Neural progenitor cell (in vitro differentiated cells): ENCODE measurements around the gene LMBR1. TPM values are rescaled to one million over a fixed set of nuclear protein-coding genes. Genes with fewer than 3 reads are reported as not detected.
"Not testable (repeated sequence)": the region's sequence is repeated elsewhere in the genome, so short reads cannot be mapped to it uniquely, and the experiment has no call there.

Experiments used
- DNase-seq: peaks from one replicate; pipeline ENCODE4 v3.0.0-alpha.2; 2016; ENCODE audit warnings: low spot score
- H2AFZ ChIP-seq: fragments of 200-600 bp; sonication (generic); replicated peaks from 2 replicates; pipeline ENCODE4 v1.6.1; 2016; ENCODE audit warnings: antibody characterized with exemption
- H3F3A ChIP-seq: fragments of 200-600 bp; sonication (generic); 2 replicates; pipeline ENCODE4 v1.6.1; 2016; ENCODE audit warnings: antibody characterized with exemption, low read depth
- H3K27ac ChIP-seq: fragments of 200-600 bp; sonication (generic); 2 replicates; pipeline ENCODE4 v1.5.1; 2016; ENCODE audit warnings: mild to moderate bottlenecking
- H3K27me3 ChIP-seq: fragments of 200-600 bp; sonication (generic); 2 replicates; pipeline ENCODE4 v1.6.1; 2016; ENCODE audit warnings: mild to moderate bottlenecking, moderate library complexity
- H3K36me3 ChIP-seq: fragments of 200-600 bp; sonication (generic); 2 replicates; pipeline ENCODE4 v1.5.1; 2016
- H3K4me1 ChIP-seq: fragments of 200-600 bp; sonication (generic); 2 replicates; pipeline ENCODE4 v1.6.1; 2016; ENCODE audit warnings: mixed run types
- H3K4me2 ChIP-seq: fragments of 200-600 bp; sonication (generic); 2 replicates; pipeline ENCODE4 v1.6.1; 2016
- H3K4me3 ChIP-seq: fragments of 200-600 bp; sonication (generic); 2 replicates; pipeline ENCODE4 v1.5.1; 2016
- H3K79me2 ChIP-seq: fragments of 200-600 bp; sonication (generic); 2 replicates; pipeline ENCODE4 v1.6.1; 2016; ENCODE audit warnings: low read depth
- H3K9ac ChIP-seq: fragments of 200-600 bp; sonication (generic); 2 replicates; pipeline ENCODE4 v1.6.1; 2016
- H3K9me3 ChIP-seq: fragments of 200-600 bp; sonication (generic); 2 replicates; pipeline ENCODE4 v1.5.1; 2016; ENCODE audit warnings: low read depth
- H4K20me1 ChIP-seq: fragments of 200-600 bp; sonication (generic); 2 replicates; pipeline ENCODE4 v1.6.1; 2016; ENCODE audit warnings: low read depth
- H3K27ac Mint-ChIP-seq: 3 replicates; pipeline ENCODE4 v1.8.0; 2021; ENCODE audit warnings: mixed read lengths
- H3K27me3 Mint-ChIP-seq: 2 replicates; pipeline ENCODE4 v1.8.0; 2022; ENCODE audit warnings: low read depth, mild to moderate bottlenecking, inconsistent platforms, moderate library complexity, mixed read lengths; ENCODE audit not compliant: insufficient read depth
- H3K36me3 Mint-ChIP-seq: 3 replicates; pipeline ENCODE4 v1.8.0; 2021; ENCODE audit warnings: mixed read lengths
- H3K4me1 Mint-ChIP-seq: 3 replicates; pipeline ENCODE4 v1.8.0; 2021; ENCODE audit warnings: mixed read lengths
- H3K4me3 Mint-ChIP-seq: 3 replicates; pipeline ENCODE4 v1.8.0; 2021; ENCODE audit warnings: mild to moderate bottlenecking, moderate library complexity, mixed read lengths
- H3K9me3 Mint-ChIP-seq: 3 replicates; pipeline ENCODE4 v1.8.0; 2020; ENCODE audit warnings: mixed read lengths
- EZH2 ChIP-seq: fragments of 200-600 bp; sonication (generic); IDR thresholded peaks from 2 replicates; pipeline ENCODE4 v1.6.1; 2017; ENCODE audit warnings: antibody characterized with exemption, mild to moderate bottlenecking, moderate library complexity
- EZH2phosphoT487 ChIP-seq: fragments of 200-600 bp; sonication (generic); IDR thresholded peaks from 2 replicates; pipeline ENCODE4 v1.6.1; 2017; ENCODE audit warnings: antibody characterized with exemption
- total RNA-seq: library from RNA; depleted of rRNA; stranded (reverse); fragments of >200 nt; gene quantifications from 2 replicates; pipeline ENCODE4 v1.2.3, GENCODE V29; 2015; ENCODE audit warnings: low replicate concordance
- TF ChIP-seq, protein P1 (sequence below): fragments of 200-600 bp; sonication (generic); IDR thresholded peaks from 2 replicates; pipeline ENCODE4 v1.5.1; 2017; ENCODE audit warnings: antibody characterized with exemption, mild to moderate bottlenecking

The LMBR1 gene
- total RNA-seq, 1 donor from 2014 or later: 58.1 TPM

DNA sequence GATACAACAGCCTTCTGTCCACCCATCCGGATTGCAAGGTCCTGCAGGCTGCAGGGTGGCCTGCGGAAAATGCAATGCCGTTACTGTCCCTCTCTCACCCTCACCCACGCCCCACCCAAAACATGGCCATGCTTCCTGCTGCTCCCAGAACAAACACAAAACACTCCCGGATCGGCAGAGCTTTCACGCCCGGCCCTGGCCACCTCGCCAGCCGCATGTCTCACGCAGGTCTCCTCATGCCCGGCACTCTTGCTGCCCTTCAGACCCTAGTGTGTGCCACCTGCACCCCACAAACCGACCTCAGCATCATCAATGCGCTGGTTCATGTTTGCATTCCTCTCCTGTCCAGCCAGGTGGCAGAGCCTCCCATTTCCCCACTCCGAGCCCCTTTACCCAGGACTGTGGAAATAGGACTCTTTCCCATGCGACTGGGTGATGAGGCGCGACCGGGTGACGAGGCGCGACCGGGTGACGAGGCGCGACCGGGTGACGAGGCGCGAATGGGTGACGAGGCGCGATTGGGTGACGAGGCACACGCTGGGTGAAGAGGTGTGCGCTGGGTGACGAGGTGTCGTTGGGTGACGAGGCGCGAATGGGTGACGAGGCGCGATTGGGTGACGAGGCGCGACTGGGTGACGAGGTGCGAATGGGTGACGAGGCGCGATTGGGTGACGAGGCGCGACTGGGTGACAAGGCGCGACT, 47.6 kb upstream of the LMBR1 start:
- H3K9me3 Mint-ChIP-seq: peaks cover 17% of the 10 kb centered on the region
- Histone ChIP-seq H3K4me3 (no peak overlapping the region), H3F3A (no peaks in the 10 kb centered on the region), H3K36me3 (no peaks in the 10 kb centered on the region), H3K9me3 (no peaks in the 10 kb centered on the region), H3K4me2 (no peak overlapping the region), H2AFZ (no peak overlapping the region), H3K79me2 (no peaks in the 10 kb centered on the region), H3K27ac (no peak overlapping the region), H4K20me1 (no peaks in the 10 kb centered on the region), H3K27me3 (no peaks in the 10 kb centered on the region), H3K9ac (no peak overlapping the region), H3K4me1 (no peaks in the 10 kb centered on the region)
- peaks cover 2% of the 10 kb centered on the region for H3K4me1 Mint-ChIP-seq
- TF ChIP-seq EZH2phosphoT487 (no peak), EZH2 (no peak)
- TF ChIP-seq, protein P1, sequence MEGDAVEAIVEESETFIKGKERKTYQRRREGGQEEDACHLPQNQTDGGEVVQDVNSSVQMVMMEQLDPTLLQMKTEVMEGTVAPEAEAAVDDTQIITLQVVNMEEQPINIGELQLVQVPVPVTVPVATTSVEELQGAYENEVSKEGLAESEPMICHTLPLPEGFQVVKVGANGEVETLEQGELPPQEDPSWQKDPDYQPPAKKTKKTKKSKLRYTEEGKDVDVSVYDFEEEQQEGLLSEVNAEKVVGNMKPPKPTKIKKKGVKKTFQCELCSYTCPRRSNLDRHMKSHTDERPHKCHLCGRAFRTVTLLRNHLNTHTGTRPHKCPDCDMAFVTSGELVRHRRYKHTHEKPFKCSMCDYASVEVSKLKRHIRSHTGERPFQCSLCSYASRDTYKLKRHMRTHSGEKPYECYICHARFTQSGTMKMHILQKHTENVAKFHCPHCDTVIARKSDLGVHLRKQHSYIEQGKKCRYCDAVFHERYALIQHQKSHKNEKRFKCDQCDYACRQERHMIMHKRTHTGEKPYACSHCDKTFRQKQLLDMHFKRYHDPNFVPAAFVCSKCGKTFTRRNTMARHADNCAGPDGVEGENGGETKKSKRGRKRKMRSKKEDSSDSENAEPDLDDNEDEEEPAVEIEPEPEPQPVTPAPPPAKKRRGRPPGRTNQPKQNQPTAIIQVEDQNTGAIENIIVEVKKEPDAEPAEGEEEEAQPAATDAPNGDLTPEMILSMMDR: no peak
- no peak overlapping the region for H3K27ac Mint-ChIP-seq
- DNase-seq: no peak
- peaks cover 12% of the 10 kb centered on the region for H3K27me3 Mint-ChIP-seq
- H3K36me3 Mint-ChIP-seq: no peaks in the 10 kb centered on the region
- H3K4me3 Mint-ChIP-seq: no peak overlapping the region

DNA sequence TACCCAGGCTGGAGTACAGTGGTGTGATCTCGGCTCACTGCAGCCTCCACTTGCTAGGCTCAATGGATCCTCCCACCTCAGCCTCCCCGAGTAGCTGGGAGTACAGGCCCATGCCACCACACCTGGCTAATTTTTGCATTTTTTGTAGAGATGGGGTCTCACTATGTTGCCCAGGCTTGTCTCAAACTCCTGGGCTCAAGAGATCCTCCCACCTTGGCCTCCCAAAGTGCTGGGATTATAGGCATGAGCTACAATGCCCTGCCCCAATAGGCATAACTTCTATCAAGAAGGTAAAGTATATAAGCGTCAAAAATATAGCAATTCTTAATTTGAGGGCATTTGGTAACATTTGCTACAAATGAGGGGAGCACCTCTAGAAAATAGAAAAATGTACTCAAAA, 43.8 kb upstream of the LMBR1 start:
- H3K27me3 ChIP-seq, H3F3A ChIP-seq, H3K9ac ChIP-seq, H3K4me2 ChIP-seq, H4K20me1 ChIP-seq, H3K4me1 Mint-ChIP-seq, H3K9me3 ChIP-seq, H3K27me3 Mint-ChIP-seq, H3K36me3 Mint-ChIP-seq, H3K4me1 ChIP-seq, H3K79me2 ChIP-seq, H3K27ac Mint-ChIP-seq, H2AFZ ChIP-seq, H3K36me3 ChIP-seq, H3K27ac ChIP-seq, H3K4me3 ChIP-seq, H3K4me3 Mint-ChIP-seq, DNase-seq: not testable (repeated sequence)
- H3K9me3 Mint-ChIP-seq: peaks cover 15% of the 10 kb centered on the region

DNA sequence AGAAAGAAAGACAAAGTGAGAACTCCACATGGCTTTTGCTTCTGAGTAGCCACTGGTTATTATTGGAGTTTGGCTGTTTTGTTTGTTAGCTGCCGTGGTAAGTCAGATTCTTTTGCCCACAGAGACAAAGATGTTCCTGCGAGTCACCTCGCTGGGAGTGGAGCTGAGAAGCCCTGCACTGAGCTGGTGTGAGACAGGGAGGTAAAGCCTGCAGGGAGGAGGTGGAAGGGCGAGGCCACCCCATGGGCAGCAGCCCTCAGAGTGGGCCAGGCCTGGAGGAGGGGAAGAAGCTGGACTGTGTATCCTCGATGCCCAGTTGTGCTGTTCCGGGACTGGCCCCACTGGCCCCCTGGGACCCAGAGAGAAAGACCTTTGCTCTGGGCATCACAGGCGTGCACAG, 42.3 kb upstream of the LMBR1 start:
- Histone ChIP-seq H3K9ac (no peak overlapping the region), H3K4me1 (no peaks in the 10 kb centered on the region), H3K4me2 (no peak overlapping the region), H3K79me2 (no peaks in the 10 kb centered on the region), H3K4me3 (no peak overlapping the region), H3K36me3 (no peaks in the 10 kb centered on the region), H3K27ac (no peak overlapping the region), H2AFZ (no peak overlapping the region), H3K27me3 (no peaks in the 10 kb centered on the region), H4K20me1 (no peaks in the 10 kb centered on the region), H3F3A (no peaks in the 10 kb centered on the region), H3K9me3 (no peaks in the 10 kb centered on the region)
- Mint-ChIP-seq H3K27ac (no peak overlapping the region), H3K27me3 (peaks cover 3% of the 10 kb centered on the region), H3K4me1 (peaks cover 5% of the 10 kb centered on the region), H3K9me3 (peaks cover under 1% of the 10 kb centered on the region), H3K4me3 (no peak overlapping the region), H3K36me3 (no peaks in the 10 kb centered on the region)
- no peak for DNase-seq
- TF ChIP-seq EZH2 (no peak), EZH2phosphoT487 (no peak)
- TF ChIP-seq, protein P1: no peak

DNA sequence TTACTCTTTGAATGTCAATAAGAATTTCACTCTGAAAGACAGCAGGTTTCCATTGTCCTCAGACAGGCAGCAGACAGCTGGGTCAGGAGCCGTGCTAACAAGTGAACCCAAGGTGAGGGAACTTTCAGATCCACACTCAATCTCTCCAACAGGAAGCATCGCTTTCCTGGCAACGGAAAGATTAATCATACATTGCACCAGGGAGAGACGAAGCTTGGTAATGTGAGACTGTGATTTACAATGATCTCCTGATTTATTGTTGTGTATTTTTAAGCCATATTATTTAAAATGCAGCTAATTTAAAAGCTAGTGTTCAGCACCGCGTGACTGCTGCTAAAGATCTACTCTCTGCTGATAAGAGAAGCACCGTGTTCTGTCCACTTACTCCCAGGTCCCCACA, 39.0 kb upstream of the LMBR1 start:
- Histone ChIP-seq H3K36me3 (no peaks in the 10 kb centered on the region), H3K4me3 (no peak overlapping the region), H3K27me3 (no peaks in the 10 kb centered on the region), H3K9me3 (no peaks in the 10 kb centered on the region), H3K27ac (no peak overlapping the region), H3F3A (no peaks in the 10 kb centered on the region), H3K79me2 (no peaks in the 10 kb centered on the region), H2AFZ (peak overlapping the region; percentile 82), H3K9ac (no peak overlapping the region), H3K4me1 (no peaks in the 10 kb centered on the region), H4K20me1 (no peaks in the 10 kb centered on the region), H3K4me2 (no peak overlapping the region)
- Mint-ChIP-seq H3K36me3 (no peaks in the 10 kb centered on the region), H3K27me3 (peaks cover 2% of the 10 kb centered on the region), H3K4me1 (peaks cover 5% of the 10 kb centered on the region), H3K4me3 (no peak overlapping the region), H3K9me3 (no peaks in the 10 kb centered on the region), H3K27ac (no peak overlapping the region)
- DNase-seq: no peak
- TF ChIP-seq EZH2: no peak
- TF ChIP-seq, protein P1: no peak
- no peak for TF ChIP-seq EZH2phosphoT487
